Panc1 (cell line): ENCODE measurements around the gene RNF6. TPM values are rescaled to one million over a fixed set of nuclear protein-coding genes. Genes with fewer than 3 reads are reported as not detected.

Experiments used
- ATAC-seq: fragments of 200-7000 bp; cut with Tn5 transposase; 2 replicates; pipeline ENCODE4 v1.9.1; 2020; ENCODE audit warnings: mild to moderate bottlenecking, moderate library complexity
- BruUV-seq: library from RNA; stranded (reverse); fragments of 400-500 nt; replicated peaks from 2 replicates; lab custom pipeline; 2021; lab: Mats Ljungman, UMichigan
- CTCF ChIA-PET: fragments of 300-600 bp; sonication (Branson Sonifier 250); formaldehyde crosslinking; loops from one replicate; lab custom pipeline; 2022; ENCODE audit warnings: antibody characterized with exemption; lab: Charles Lee
- POLR2A ChIA-PET: fragments of 300-600 bp; sonication (Branson Sonifier 250); formaldehyde crosslinking; loops from one replicate; lab custom pipeline; 2022; ENCODE audit warnings: antibody characterized with exemption; lab: Charles Lee
- DNase-seq: peaks from one replicate; pipeline ENCODE4 v3.0.0-alpha.2; 2010; ENCODE audit warnings: low read depth, low spot score
- H3K27ac ChIP-seq: 2 replicates; pipeline ENCODE4 v1.5.1; 2011; ENCODE audit warnings: mild to moderate bottlenecking, low read length, inconsistent platforms
- H3K27me3 ChIP-seq: fragments of 200-500 bp; sonication (Bioruptor generic); 2 replicates; pipeline ENCODE4 v1.6.0; 2014; ENCODE audit warnings: low read length, inconsistent platforms; ENCODE audit not compliant: control insufficient read depth, insufficient read depth
- H3K36me3 ChIP-seq: fragments of 200-500 bp; sonication (Bioruptor generic); 2 replicates; pipeline ENCODE4 v1.5.1; 2014; ENCODE audit warnings: inconsistent platforms, mild to moderate bottlenecking, low read length, moderate library complexity; ENCODE audit not compliant: control insufficient read depth, insufficient read depth
- H3K4me1 ChIP-seq: 2 replicates; pipeline ENCODE4 v1.5.1; 2011; ENCODE audit warnings: inconsistent platforms, mild to moderate bottlenecking, low read length, moderate library complexity; ENCODE audit not compliant: control insufficient read depth, insufficient read depth
- H3K4me3 ChIP-seq, 2 experiments: 2 replicates each; pipeline ENCODE4 v1.5.1; 2011 to 2012; ENCODE audit warnings: low read depth in 2 of 2, low read length in 2 of 2, mild to moderate bottlenecking in 2 of 2, inconsistent platforms in 1 of 2, moderate library complexity in 1 of 2
- H3K9me3 ChIP-seq: fragments of 200-500 bp; sonication (Bioruptor generic); 2 replicates; pipeline ENCODE4 v1.5.1; 2014; ENCODE audit warnings: low read depth, mild to moderate bottlenecking, inconsistent platforms, low read length, moderate library complexity; ENCODE audit not compliant: control insufficient read depth, insufficient read depth
- CTCF ChIP-seq: fragments of 450-650 bp; IDR thresholded peaks from 2 replicates; pipeline ENCODE4 v1.5.1; 2017; ENCODE audit warnings: mild to moderate bottlenecking
- POLR2AphosphoS5 ChIP-seq: IDR thresholded peaks from 2 replicates; pipeline ENCODE4 v1.6.1; 2012; ENCODE audit warnings: mild to moderate bottlenecking, low read depth, low read length, moderate library complexity
- REST ChIP-seq, 2 experiments: IDR thresholded peaks; 2 replicates each; pipeline ENCODE4 v1.6.1; 2011 to 2012; ENCODE audit warnings: low read depth in 2 of 2, control low read depth in 1 of 2, low read length in 1 of 2, mild to moderate bottlenecking in 1 of 2, moderate library complexity in 1 of 2; ENCODE audit not compliant: insufficient read depth in 1 of 2
- SIN3A ChIP-seq: IDR thresholded peaks from 2 replicates; pipeline ENCODE4 v1.6.1; 2012; ENCODE audit warnings: low read depth, mild to moderate bottlenecking, low read length, moderate library complexity, borderline replicate concordance; ENCODE audit not compliant: insufficient read depth
- TCF7L2 ChIP-seq: IDR thresholded peaks from 2 replicates; pipeline ENCODE4 v1.6.1; 2011; ENCODE audit warnings: mild to moderate bottlenecking, low read depth, low read length, inconsistent platforms
- in situ Hi-C: cut with HindIII; loops from 2 replicates; pipeline ENCODE4 v1.10.0; 2016; ENCODE audit warnings: low sequenced_read_pairs, low pct_unique_long_range_greater_than_20kb
- intact Hi-C: fragments of 100-400 bp; cut with micrococcal nuclease; formaldehyde crosslinking; loops from one replicate; pipeline ENCODE4 v1.10.0; 2022; ENCODE audit not compliant: unreplicated experiment
- total RNA-seq: library from RNA; stranded (reverse); gene quantifications from one replicate; pipeline ENCODE4 v1.2.1, GENCODE V29; 2021; ENCODE audit not compliant: unreplicated experiment

RNF6 gene
- total RNA-seq, 1 experiment from 2014 or later, result 38.0 TPM

DNA sequence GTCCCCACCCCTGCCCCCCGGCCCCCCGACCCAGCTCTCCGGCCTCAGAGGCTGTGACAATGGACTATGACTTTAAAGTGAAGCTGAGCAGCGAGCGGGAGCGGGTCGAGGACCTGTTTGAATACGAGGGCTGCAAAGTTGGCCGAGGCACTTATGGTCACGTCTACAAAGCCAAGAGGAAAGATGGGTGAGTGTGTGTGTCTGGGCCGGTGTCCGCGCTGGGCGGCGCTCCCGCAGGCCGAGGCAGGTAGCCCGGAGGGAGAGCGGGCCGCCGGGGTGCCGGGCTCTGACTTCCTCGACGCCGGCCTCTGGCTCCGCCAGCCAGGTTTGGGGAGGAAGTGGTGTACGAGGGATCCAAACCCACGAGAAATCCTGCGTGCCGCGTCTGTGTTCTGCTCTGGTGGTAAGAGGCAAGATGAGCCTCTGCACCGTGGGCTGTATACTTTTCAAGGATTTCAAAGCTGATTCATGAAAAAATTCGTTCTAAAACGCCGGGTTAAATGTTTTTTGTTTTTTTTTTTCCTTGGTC is 32.5 kb upstream of the RNF6 start:
- no peaks in the 10 kb centered on the region for H3K9me3 ChIP-seq
- no peak for TF ChIP-seq CTCF
- no peak for TF ChIP-seq TCF7L2
- TF ChIP-seq REST (IDR thresholded peaks at IDR 0.05; ENCODE audit: insufficient read depth in 1 of 2, low read depth in 2 of 2, low read length in 1 of 2), result no peak
- no peak for TF ChIP-seq POLR2AphosphoS5
- no peak for TF ChIP-seq SIN3A
- BruUV-seq, result no TSS peak
- in situ Hi-C loops (no loop called here), intact Hi-C loops (no loop called here)
- no peaks in the 10 kb centered on the region for H3K27me3 ChIP-seq
- H3K4me1 ChIP-seq, result peaks cover 5% of the 10 kb centered on the region; the same call in 1 of the 2 replicates
- ATAC-seq (peak; percentile 58), DNase-seq (no peak)
- CTCF ChIA-PET, result interaction anchor here (0.6 kb wide), 2 partner anchors 456 to 680 kb away, joined by 3 to 4 read pairs; no protein-coding TSS in a partner anchor
- H3K36me3 ChIP-seq, result no peaks in the 10 kb centered on the region; the same call in 1 of the 2 replicates
- H3K4me3 ChIP-seq, result peak overlapping the region; percentile 63 to 83
- peak overlapping the region; percentile 66 for H3K27ac ChIP-seq
- POLR2A ChIA-PET, result no interaction called here

GRCh38 chr13:26253787-26254582 is 31.9 kb upstream of the RNF6 start, which contains the start of gene CDK8:
TSS of gene CDK8 (plus strand) at chr13:26254129. CDS start at chr13:26254642, 513 bp downstream.
- no TSS peak for BruUV-seq
- no peaks in the 10 kb centered on the region for H3K9me3 ChIP-seq
- peak within 1 kb of the TSS; percentile 84 for H3K27ac ChIP-seq
- in situ Hi-C loops (no loop called here), intact Hi-C loops (no loop called here)
- CTCF ChIA-PET, result interaction anchor here (0.6 kb wide), 2 partner anchors 457 to 680 kb away, joined by 3 to 4 read pairs; no protein-coding TSS in a partner anchor
- no peaks in the 10 kb centered on the region for H3K27me3 ChIP-seq
- ATAC-seq (peak; percentile 96), DNase-seq (peak; percentile 22)
- peaks cover 5% of the 10 kb centered on the region; the same call in 1 of the 2 replicates for H3K4me1 ChIP-seq
- H3K4me3 ChIP-seq, result peak within 1 kb of the TSS; percentile 63 to 83
- POLR2A ChIA-PET, result interaction anchor here (0.8 kb wide), 1 partner anchor 37 kb away, joined by 3 read pairs; no protein-coding TSS in a partner anchor
- no peaks in the 10 kb centered on the region; the same call in 1 of the 2 replicates for H3K36me3 ChIP-seq
- TF ChIP-seq REST (IDR thresholded peaks at IDR 0.05; ENCODE audit: insufficient read depth in 1 of 2, low read depth in 2 of 2, low read length in 1 of 2) (no peak), SIN3A (no peak), POLR2AphosphoS5 (peak; percentile 66), CTCF (no peak), TCF7L2 (peak; percentile 53; the same call in 1 of the 2 replicates)
